HG02970 (cell line): ENCODE data around the gene LAMP5.

Experiments used
- ATAC-seq: cut with Tn5 transposase; IDR thresholded peaks from one replicate; pipeline ENCODE4 v1.9.1; 2021; ENCODE audit warnings: mild to moderate bottlenecking, moderate library complexity, moderate number of reproducible peaks; ENCODE audit not compliant: unreplicated experiment, low FRiP score

The LAMP5 gene

DNA sequence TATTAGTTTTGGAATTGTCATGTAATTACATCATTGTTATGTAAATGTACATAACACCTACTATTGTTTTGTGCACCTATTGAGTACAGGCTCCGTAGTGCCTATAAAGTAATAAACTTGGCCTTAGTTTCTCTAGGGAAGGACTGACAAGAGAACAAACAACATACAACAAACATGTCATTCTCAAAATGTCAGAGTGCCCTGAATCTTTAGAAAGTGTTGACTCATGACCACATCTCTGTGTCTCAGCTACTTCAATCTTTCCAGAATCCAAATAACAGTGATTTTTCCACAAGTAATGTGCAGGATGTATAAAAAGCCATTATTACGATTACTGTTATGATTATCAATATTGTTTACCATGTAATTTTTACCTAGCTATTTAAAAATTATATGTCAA, 17.2 kb downstream of the LAMP5 start:
- no peak for ATAC-seq

DNA sequence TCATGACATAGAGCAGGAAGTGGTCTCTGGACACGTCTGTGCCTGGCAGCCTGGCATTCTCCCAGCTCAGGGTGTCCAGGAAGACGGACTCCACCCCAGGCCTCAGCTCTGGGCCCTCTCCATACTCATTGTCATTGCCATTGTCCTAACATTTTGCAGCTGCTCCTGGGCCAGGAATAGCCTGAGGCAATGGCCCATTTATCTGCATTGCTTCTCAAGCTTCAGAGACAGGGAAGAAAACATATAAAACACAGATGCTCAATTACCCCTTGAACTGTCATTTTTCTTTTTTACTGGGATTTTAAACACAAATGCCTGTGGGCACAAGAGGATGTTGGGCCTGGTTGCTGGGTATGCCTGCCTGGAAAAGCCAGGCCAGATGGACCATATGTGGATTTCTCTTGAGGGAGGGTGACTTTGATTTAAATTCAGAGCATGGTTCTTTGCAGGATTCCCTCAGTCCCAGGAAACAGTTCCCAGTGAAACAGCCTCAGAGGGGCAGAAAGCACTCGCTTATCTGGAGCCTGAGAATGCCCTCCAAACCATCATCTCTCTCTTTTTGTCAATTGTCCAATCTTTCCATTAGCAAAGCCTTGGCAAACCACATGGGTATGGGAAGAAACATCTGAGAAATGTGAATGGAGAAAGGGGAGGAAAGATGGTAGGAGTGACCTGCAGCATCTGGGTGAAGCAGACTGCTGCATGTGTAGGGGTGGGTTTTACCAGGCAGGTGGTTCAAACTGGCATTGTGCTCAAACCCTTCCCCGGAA, 17.9 kb downstream of the LAMP5 start:
- no peak for ATAC-seq

DNA sequence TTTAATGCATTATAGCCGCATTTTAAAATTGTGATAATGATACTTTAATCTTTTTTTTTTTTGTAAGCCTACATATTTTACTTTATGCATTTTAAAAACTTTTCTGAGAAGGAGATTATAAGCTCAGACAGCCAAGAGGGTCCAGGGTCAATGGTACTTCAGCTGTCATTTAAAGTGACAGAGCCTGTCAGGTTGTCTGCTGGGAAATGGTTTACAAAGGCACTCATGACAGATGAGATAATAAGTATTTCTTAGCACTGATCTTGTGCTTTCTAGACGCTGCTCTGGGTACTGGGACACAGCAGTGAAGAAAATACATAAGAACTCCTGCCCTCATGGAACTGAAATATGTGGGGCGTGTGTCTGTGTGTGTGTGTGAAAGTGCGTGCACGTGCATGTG, 19.6 kb downstream of the LAMP5 start:
- no peak for ATAC-seq

GRCh38 chr20:9535449-9535848, 21.1 kb downstream of the LAMP5 start:
- no peak for ATAC-seq

- ATAC-seq, result no peak
These were observed 28.8 kb downstream of the LAMP5 start for GRCh38 chr20:9543214-9543613.

GRCh38 chr20:9550283-9550682, 35.9 kb downstream of the LAMP5 start:
- no peak for ATAC-seq

DNA sequence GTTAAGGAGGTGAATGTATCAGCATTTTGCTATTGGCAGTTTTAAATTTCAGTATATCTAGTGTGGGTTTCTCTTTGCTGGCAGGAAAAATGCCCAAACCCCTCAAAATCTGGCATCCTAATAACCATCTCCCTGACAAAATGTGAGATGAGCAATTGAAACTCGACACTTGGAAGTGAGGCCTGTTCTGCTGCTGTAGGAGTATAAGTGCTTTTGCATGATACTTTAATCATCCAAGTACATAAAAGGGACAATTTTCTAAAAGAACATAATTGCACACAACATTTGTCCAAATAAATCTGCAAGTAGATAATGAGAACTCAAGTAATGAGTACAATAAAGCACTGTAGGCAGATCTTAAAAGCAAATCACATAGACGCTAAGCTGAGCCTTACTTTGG, 36.5 kb downstream of the LAMP5 start:
- ATAC-seq, result no peak

DNA sequence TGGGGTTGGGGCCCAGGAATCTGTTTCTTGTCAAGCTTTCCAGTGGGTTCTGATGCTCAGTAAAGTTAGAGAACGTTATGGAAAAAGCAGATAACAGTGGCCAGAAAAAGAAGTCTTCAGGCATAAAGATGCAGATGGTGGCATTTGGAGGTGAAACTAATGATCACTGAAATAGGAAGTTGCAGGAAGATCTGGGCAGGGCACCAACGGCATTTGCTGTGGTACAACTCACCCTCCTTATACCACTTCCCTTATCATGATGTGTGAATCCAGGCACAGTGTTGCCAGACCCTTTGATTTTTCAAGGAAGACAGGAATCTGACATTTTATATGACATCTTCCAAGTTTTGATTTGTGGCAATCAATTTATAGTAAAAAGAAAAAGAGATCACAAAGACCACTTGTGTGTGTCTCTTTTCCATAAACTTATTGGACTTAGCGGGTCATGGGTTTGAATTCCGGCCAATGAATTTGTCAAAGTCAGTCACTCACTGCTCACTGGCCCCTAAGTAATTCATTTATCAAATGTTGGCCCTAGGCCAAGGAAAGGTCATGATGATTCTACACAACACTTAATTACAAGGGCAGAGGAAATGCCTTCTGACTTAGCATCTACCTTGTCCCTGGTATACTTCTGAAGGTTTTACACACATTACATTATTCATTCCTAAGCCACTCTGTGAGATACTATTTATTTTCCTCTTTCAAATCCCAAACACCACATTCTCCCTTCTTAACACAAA, 37.6 kb downstream of the LAMP5 start:
- ATAC-seq, result no peak

- no peak for ATAC-seq
These were observed 41.4 kb downstream of the LAMP5 start for GRCh38 chr20:9555781-9556180.

DNA sequence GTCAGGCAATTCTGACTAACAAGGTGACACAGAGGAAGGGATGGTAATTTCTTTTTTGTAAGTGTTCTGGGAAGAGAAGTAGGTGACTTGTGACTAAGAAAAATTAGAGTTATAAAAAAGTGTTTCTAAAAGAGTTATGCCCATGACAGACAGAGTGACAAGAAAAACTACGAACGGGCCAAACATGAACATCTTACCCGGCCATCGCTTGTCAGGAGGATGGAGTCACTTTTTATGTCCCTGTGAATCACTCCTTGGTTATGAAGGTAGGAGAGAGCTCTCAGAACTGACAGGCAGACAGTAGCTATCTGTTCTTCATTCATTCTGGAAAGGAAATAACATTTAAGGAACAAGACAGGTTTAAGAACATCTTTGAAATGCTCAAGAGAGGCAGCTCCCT, 43.0 kb downstream of the LAMP5 start:
- no peak for ATAC-seq

DNA sequence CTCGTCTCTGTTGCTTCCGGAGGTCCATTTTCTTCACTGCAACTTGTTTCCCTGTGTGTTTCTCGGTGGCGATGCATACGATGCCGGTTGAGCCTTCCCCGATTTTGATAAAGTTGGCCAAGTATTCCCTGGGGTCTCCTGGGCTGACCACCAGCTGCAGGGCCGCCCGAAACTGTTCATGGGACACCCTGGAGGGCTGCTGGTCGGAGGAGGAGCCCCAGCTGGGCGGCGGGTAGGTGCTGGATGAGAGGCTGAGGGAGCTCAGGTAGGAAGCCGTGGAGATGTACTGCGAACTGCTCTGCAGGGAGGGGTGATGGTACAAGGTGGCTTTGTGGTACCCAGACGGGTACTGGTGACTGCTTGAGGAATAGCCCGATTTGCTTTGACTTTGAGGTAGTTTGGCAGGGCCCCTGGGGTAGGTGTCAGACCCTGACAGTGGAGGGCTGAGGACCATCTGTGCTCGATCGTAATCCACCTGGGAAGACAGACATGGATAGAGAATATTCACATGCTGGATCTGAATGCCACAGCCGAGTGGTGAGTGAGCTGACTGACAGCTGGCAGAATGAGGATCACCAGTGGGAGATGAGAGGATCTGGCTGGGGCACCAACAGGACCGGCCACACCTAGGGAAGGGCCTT, 51.6 kb downstream of the LAMP5 start:
- ATAC-seq, result no peak

- ATAC-seq, result no peak
These were observed 52.6 kb downstream of the LAMP5 start for GRCh38 chr20:9566977-9567376.

DNA sequence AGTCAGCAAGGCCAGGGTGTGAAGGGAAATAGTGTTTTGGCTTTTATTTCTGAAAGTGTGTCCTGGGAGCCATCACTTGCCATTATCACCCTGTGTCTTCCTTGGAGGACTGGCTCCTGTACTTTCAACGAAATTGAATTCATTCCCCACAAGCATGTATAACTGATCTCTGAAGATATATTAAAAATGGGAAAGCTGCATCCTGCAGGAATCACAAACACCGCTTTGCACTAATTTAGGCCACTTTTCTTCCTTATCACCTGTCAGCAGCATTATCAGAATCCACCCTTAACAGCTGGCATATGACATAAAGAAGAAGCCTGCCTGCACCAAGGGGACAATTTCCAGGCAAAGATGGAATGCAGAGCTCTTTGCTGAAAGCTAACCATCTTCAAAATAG, 56.2 kb downstream of the LAMP5 start:
- ATAC-seq, result no peak

- no peak for ATAC-seq
These were observed 57.4 kb downstream of the LAMP5 start for GRCh38 chr20:9571783-9572182.

GRCh38 chr20:9572670-9573069, 58.3 kb downstream of the LAMP5 start:
- ATAC-seq, result no peak

- no peak for ATAC-seq
These were observed 59.2 kb downstream of the LAMP5 start for GRCh38 chr20:9573335-9574151.

DNA sequence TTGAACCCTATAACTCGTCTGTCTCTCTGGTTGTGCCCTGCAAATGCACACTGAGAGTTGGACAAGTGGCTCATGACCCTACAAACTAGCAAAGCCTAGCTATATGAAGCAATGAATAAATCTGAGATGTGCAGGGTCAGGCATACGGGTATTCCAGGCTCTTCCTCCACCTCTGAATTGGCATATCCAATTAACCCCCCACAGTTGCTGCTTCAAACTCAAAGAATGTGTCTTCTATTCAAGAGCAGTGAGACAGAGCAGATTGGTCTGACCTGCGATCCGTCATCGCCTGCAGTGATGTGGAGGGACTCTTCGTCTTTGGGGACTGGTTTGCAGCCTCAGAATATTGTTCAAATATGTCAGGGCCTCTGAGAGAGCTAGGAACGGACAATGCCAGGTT, 59.8 kb downstream of the LAMP5 start:
- no peak for ATAC-seq

GRCh38 chr20:9574776-9575175, 60.4 kb downstream of the LAMP5 start:
- ATAC-seq, result no peak

GRCh38 chr20:9575836-9576235, 61.4 kb downstream of the LAMP5 start:
- ATAC-seq, result no peak

DNA sequence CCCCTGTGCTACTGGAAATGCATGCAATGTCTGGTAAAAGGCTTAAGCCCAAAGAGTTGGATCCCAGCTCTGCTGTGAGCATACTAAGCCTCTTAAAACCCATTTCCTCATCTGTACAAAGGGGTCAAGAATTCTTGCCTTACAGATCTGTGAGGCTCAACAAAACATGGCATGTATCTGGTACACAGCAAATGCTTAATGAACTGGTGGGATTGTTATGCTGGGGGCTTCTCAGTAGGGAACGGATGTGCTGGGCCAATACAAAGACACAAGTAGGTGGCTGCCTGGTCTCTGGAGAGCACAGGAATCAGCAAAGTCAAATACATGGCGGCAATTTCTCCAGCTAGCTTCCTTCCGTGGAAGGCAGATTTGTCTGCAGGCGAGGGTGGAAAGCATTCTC, 62.3 kb downstream of the LAMP5 start:
- no peak for ATAC-seq

GRCh38 chr20:9577397-9577796, 63.0 kb downstream of the LAMP5 start:
- ATAC-seq, result no peak
